OCI-M2 (cell line): ENCODE measurements around the gene RAB1A.

Experiments used
- DNase-seq: peaks from one replicate; lab custom pipeline; 2025; ENCODE audit not compliant: unreplicated experiment; lab: John Stamatoyannopoulos, UW

RAB1A gene

GRCh38 chr2:65039640-65040039 lies 90.3 kb downstream of the RAB1A start:
- no peak for DNase-seq

GRCh38 chr2:65037178-65037577 lies 92.7 kb downstream of the RAB1A start:
- no peak for DNase-seq
